Stimulated activated CD4-positive, alpha-beta T cell treated with anti-CD3 and anti-CD28 coated beads, TNF-alpha, amount 100 ng/mL, for 4 hours (primary cell): Measurements from ENCODE around the gene CORO6.

ENCODE experiments used
- DNase-seq, 3 experiments: peaks; one replicate each; pipeline ENCODE4 v3.0.0-alpha.2; 2020; ENCODE audit warnings: low read depth in 3 of 3

CORO6 gene

GRCh38 chr17:29633886-29634285 is 11.2 kb upstream of the CORO6 start:
- no peak for DNase-seq

DNA sequence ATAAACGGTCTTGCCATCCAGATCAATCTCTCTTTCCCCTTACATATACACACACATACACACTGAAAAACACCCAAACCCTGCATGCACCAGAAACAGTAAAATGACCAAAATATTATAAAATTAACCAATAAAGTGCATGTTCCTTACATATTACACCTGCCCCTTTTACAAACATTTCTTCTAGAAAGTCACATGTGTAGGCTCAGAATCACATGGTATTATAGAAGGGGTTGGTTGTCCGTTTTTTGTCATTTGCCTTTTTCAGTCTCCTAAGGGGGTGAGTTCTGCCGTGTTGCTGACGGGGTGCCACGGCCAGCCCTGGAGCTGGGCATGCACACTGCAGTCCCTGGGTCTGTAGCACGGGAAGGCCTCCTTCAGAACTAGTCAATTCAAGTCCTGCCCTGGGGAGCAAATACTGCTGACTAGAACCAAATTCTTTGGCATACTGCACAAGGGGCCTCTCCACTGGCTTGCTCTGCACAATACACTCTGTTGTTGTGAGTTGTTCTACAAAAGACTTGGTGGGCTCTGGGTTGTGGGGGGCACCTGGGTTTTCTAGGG is 8.0 kb upstream of the CORO6 start:
- DNase-seq: no peak

GRCh38 chr17:29629839-29630238 is 7.1 kb upstream of the CORO6 start:
- DNase-seq: no peak

DNA sequence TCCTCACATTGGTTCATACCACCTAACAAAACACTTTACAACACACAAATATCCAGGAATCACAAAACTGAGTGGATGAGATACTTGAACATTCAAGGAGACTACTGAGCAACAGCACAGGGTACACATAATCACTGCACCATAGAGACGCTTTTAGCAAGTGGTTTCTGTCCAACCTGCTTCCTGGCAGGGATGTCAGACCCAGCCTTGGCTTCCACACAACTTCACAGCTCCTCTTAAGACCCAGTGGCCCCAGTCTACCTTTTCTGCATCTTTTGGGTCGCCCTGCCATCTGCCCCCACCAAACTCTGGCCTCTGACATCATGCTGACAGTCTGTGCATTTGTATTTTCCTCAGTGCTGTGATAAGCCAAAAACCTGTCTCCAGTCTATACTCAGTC is 5.9 kb upstream of the CORO6 start:
- no peak for DNase-seq

DNA sequence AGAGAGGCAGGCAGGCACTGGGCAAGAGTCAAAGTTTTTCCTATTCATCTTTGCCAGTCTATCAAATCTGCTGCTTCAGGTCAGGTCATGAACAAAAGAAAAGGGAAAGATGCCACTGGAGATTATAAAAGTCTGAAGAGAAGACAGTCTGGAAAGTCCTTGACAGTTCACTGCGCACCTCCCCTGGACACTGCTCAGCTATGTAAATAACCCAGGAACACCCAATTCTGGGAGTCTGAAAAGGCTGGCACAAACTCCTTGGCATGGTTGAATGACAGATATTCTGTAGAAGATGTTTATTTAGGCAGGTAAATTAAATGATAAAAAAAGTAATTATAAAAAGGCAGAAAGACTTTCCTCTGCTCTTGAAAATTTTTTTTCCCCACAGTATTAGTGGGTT is 5.2 kb upstream of the CORO6 start:
- no peak for DNase-seq

DNA sequence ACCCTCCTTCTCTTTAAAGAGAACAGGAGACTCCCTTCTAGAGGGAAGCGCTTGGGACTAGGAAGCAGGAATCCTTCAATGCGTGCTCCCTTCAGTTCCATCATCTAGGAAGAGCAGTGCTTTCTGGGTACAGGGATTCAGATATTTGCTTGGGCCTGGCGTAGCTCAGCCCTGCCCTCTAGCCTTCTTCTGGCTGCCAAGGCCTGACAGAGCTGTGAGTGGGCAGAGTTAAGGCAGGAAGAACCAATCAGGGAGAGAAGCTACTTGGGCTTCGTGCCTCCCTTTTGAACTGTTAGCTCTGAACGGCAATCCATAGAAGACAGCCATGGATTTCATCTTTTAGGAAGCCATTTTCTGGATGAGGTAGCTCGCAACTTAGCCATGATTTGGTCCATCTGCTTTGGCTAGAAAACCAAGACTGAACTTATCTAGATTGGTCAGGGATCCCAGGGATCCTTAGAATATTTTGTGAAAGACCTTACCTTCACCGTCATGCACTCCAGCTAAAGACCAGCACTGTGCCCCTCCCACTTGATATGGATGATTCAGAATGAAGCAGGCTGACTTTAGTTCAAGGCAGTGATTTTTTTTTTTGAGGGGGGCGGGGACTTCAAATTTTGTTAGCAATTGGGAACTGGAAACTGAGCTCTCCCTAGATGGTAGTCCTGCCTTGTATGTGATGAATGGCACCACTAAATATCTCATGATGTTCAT is 2.5 kb upstream of the CORO6 start:
- DNase-seq: no peak

DNA sequence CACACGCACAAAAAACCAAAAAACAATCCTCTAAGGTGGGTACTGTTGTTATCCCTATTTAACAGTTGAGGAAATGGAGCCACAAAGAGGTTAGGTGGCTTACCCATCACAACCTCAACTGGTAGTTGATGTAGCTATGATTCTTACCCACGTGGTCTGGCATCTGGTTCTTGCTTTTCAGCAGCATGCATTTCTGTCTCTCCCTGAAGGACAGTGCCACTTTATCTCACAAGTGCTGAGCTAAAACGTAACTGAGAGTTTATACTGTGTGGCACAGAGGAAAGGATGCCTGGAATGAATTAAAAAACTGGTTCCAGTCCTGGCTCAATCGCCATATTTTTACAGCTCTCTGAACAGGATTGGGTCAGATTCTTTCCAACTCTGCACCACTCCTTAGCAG is 1.9 kb upstream of the CORO6 start:
- no peak for DNase-seq

DNA sequence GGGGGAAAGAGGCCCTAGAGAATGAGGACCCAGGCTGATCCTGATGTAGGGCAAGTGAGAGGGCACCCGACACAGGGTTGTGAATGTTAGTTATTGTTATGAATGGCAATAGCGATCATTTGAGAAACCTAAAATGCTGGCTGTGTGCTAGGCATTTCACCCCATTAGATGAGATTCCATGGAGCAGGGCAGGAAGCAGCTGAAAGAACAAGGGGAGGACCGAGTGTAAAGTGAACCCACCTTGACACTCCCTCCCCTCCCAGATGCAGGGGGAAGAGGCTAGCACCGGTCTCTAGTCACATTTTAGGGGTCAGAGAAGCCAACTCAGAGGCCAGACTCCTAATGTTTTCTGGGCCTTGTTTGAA is 553 bp upstream of the CORO6 start:
- DNase-seq: no peak

DNA sequence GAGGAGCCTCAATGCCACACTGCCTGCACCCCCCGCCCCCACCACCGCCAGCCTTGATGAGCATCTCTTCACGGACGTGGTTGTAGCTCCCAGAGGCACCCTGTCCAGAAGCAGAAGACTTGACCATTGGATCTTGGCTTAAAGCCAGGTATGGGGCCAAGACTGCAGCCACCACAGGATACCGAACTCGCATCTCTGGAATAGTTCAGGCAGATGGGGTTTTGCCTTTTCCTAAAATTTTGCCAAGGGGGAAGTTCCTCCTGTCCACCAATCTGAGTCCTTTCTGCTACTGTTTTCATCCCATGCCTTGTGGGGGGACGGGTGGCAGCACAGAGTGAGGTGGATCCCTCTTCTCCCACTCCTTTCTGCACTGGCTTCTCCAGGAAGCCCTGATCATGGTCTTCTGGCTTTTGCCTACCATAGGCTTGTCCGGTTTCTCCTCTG is 939 bp downstream of the CORO6 start:
- no peak for DNase-seq

DNA sequence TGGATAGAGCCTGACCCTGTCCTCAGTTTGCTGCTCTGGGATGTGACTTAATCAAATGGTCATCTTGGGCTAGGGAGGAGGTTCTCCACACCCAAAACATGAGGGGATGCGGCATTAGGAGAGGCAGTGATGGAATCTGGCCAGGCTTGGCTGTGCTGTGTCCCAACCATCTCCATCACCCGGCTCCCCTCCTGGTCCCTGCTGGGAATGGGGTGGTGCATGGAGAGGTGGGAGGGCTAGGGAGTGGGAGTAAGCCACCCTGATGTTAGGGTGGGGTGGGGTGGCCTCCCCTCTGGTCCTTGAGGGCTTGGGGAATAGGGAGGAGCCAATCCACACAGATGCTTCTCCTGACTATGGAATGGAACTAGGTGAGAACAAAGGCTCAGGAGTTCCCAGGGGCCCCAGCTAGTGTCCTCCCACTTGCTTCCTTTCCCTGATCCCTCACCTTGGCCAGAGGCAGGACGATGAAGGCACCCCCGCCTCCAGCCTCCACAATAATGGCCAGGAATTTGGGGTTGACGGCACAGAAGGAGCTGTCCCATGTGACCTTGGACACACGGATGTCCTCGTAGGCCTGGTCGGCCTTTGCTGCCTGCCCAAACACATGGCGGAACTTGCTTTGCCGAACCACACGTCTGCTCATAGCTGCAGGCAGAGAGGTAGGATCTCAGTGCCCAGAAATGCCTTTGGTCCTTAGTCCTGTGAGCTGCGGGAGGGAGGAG is 1.8 kb downstream of the CORO6 start:
- DNase-seq: no peak

DNA sequence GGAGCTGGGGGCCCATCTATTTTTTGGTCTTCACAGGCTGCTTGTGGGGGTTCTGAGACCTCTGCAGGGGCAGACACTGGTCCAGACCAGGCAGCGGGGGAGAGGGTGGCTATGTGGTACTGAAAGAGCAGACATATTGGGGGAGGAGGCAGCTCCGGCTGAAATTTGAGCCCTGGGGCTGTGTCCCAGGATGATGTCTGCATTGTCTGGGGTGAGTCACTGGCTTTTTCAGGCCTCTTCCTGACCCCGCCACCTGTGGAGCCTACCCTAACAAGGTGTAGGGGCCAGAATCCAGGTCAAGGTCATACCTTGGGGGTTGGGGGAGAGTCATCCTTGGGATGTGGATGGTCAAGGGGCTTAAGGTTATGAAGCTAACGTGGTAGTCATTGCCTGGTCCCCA is 2.4 kb downstream of the CORO6 start:
- DNase-seq: no peak

DNA sequence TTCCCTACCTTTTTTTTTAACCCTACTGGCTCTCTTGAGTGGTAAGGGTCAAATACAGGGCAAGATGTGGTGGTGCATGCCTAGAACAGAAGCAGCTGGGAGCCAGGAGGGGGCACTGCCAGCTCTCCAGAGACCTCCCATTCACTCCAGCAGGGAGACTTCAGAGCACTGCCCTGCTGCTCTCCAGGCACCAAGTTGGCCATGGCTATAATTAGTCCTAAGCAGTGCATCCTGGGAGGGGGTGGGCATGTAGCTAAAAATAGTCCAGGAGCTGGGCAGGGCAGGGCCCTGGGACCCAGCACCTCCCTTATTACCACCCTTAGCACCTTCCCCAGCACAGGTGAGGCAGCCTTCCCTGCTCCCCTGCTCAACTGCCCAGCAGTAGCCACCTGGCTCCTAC is 3.5 kb downstream of the CORO6 start:
- no peak for DNase-seq

DNA sequence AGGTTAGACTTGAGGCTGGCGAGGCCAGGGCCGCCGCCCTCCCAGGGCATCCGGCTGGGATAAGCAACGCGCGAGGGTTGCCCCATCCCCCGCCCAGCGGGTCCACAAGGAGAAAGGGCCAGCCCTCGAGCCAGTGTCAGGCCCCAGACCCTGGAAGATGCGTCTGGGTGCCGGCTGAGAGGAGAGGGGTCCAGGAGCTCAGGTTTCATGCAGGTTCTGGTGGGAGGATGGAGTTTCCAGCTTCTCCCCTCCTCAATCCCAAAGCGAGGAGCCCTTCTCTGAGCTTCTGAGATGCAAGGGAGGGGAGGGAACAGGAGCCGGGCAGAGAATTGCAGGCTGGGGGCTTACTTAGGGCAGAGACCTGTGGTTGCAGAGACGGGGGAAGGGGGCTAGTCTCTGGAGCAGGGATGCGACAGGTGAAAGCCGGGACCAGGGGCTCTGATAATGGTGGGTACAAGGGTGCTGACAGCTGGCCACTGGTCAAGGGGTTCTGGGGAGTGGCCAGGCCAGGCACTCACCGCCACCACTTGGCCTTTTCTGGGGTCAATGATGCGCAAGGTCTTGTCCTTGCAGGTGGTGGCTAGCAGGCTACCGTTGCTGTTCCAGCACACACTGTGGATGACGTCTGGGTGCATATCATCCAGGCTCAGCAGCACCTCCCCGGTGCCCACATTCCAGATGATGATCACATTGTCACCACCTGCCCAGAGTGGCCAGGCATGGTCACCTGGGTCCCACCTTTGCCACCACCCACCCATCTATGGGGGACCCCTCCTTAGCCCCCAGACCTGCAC is 4.2 kb downstream of the CORO6 start:
- DNase-seq: no peak

DNA sequence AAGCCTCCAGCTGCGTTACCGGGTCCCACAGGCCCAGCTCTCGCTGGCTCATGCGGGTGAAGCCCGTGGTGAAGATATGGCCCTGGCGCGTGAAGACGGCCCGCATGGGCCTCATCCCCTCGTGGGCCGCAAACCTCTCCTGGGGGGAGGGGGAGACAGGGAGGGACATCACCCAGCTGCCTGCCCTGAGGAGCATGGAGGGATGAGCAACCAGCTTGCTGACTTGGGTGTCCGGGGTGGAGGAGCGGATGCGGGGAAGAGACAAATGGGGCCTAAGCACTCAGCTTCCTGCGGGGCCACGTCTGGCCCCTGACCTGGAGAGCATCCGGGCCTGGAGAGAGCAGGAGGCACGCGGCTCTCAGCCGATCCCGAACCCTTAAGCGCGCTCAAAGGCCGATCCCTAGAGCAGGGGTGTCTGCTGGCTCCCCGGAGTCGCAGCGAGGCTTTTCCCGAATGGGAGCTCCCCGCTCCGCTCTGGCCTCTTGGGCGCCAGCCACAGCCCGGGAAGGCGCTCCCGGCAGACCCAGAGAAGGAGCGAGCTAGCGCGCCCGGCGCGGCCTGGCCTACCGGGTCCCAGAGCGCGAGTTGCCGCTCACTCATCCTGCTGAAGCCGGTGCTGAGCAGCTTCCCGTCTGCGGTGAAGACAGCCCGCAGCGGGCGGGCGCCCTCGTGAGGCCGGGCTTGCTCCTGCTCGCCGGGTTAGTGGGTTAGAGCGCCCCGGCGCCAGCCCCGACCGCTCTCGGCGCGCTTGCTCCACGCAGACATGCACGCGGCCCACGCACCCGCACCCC is 5.0 kb downstream of the CORO6 start:
- peak; percentile 75 to 88 (median 86) for DNase-seq

- peak; percentile 83 to 86 (median 84) for DNase-seq
Measured at GRCh38 chr17:29617125-29617480, 5.6 kb downstream of the CORO6 start.

- no peak for DNase-seq
Measured at GRCh38 chr17:29616300-29617048, 6.2 kb downstream of the CORO6 start.

- DNase-seq: peak in 2 of 3 experiments; percentile 74 to 76
Measured at GRCh38 chr17:29615492-29616299, 7.0 kb downstream of the CORO6 start.

DNA sequence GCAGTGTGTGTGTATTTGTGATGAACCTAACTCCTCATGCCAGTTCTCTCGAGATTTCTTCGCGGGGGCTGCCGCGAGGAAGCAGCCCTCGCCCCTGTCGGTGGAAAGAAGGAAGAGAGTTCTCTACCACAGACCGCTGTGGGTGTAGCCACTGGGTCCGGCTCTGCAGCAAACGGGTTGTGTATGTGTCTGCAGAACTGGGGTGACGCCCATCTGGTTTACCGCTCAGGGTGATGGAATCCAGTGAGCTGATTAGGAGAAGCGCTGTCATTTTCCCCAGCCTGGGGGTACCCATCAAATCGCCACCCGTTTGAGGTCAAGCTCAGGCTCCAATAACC is 7.7 kb downstream of the CORO6 start:
- no peak for DNase-seq

- DNase-seq: no peak
Measured at GRCh38 chr17:29614349-29615047, 8.2 kb downstream of the CORO6 start.

DNA sequence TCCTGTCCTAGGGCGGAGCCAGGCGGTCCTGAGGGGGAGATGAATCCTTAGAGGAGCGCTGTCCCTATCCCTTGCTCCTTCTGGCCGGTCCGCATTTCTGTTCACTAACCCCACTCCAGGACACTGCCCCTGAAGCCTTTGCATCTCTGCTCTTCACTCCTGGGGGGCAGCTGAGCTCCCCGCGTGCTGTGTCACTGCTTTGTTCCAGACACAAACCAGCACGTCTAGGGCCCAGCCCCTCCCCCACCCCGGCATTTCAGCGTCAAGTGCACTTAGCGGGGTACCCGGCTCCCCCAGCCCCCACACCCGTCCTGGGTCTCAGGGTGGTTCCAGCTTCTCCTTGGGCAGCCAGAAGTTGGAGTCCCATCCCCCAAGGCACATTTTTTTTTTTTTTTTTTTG is 8.9 kb downstream of the CORO6 start:
- no peak for DNase-seq
